Spleen (tissue), 7 donors: ENCODE data around the gene SPIRE1.

ENCODE experiments used
- POLR2A ChIP-seq, 3 donors: fragments of 450-650 bp; IDR thresholded peaks; one replicate each; pipeline ENCODE4 v1.5.1; 2017; ENCODE audit warnings: antibody characterized with exemption in 3 of 3, mild to moderate bottlenecking in 1 of 3
- TF ChIP-seq, protein P1 (sequence below), 11 experiments: fragments of 200-600 bp in 7 of 11; fragments of 450-650 bp in 4 of 11; sonication (generic) in 4 of 11; IDR thresholded peaks in 8 of 11; conservative IDR thresholded peaks in 3 of 11; 1 replicate in 7 of 11; 2 replicates in 4 of 11; pipeline versions ENCODE4 v1.4.0 to v1.8.0; 2016 to 2021; ENCODE audit warnings: antibody characterized with exemption in 11 of 11, inconsistent platforms in 4 of 11, mild to moderate bottlenecking in 1 of 11
- donor health status: DM: no; HTN: no; CAD: no; lungs with moderate emphysema.
- donor health status: DM: no; HTN: no; CAD: no.
- donor health status: DM: no; HTN: no; CAD: no.

DNA sequence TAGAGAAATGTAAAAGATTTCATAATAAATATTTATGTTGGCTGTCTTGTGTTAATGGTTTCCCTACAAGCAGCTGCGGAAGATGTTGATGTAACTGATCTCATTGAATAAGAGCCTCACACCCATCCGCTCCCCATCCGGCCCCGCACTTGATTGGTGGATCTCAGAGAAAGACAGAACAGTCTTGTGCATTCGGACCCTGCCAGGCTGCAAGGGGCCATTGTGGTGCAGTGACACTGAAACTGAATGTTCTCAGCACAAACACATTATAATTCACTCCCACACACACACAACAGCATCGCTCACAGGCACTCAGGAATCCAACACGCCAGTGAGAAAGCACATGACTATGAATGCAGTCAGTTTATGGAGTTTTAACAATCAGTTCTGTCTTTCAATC, 202.4 kb downstream of the SPIRE1 start:
- TF ChIP-seq, protein P1, sequence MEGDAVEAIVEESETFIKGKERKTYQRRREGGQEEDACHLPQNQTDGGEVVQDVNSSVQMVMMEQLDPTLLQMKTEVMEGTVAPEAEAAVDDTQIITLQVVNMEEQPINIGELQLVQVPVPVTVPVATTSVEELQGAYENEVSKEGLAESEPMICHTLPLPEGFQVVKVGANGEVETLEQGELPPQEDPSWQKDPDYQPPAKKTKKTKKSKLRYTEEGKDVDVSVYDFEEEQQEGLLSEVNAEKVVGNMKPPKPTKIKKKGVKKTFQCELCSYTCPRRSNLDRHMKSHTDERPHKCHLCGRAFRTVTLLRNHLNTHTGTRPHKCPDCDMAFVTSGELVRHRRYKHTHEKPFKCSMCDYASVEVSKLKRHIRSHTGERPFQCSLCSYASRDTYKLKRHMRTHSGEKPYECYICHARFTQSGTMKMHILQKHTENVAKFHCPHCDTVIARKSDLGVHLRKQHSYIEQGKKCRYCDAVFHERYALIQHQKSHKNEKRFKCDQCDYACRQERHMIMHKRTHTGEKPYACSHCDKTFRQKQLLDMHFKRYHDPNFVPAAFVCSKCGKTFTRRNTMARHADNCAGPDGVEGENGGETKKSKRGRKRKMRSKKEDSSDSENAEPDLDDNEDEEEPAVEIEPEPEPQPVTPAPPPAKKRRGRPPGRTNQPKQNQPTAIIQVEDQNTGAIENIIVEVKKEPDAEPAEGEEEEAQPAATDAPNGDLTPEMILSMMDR (IDR thresholded peaks at IDR 0.05 in 8 of 11, conservative IDR thresholded peaks at IDR 0.05 in 3 of 11), result no peak
- TF ChIP-seq POLR2A (IDR thresholded peaks at IDR 0.05), result no peak
